SU-DHL-6 (cell line): ENCODE results near the gene CDK14.

Experiments
- H2AFZ ChIP-seq: fragments of 200-600 bp; sonication (generic); 2 replicates; pipeline ENCODE4 v1.6.1; 2014; ENCODE audit warnings: low read depth, mild to moderate bottlenecking, moderate library complexity, mixed read lengths, antibody characterized with exemption, low read length; ENCODE audit not compliant: severe bottlenecking
- H3F3A ChIP-seq: fragments of 200-600 bp; shearing (Covaris generic); 2 replicates; pipeline ENCODE4 v1.6.0; 2016; ENCODE audit warnings: antibody characterized with exemption, mild to moderate bottlenecking; ENCODE audit not compliant: insufficient read depth
- H3K27ac ChIP-seq: fragments of 200-600 bp; sonication (generic); 2 replicates; pipeline ENCODE4 v1.5.1; 2016; ENCODE audit warnings: low read depth, mild to moderate bottlenecking, low read length, moderate library complexity, mixed read lengths
- H3K27me3 ChIP-seq: fragments of 200-600 bp; sonication (generic), shearing (Covaris generic); 2 replicates; pipeline ENCODE4 v1.6.0; 2014; ENCODE audit warnings: mild to moderate bottlenecking, low read length
- H3K36me3 ChIP-seq: fragments of 200-600 bp; sonication (generic); 2 replicates; pipeline ENCODE4 v1.6.1; 2014; ENCODE audit warnings: mild to moderate bottlenecking, low read length, mixed read lengths
- H3K4me2 ChIP-seq: fragments of 300-600, 200-600 bp; shearing (Covaris generic), sonication (generic); 2 replicates; pipeline ENCODE4 v1.6.0; 2014; ENCODE audit warnings: low read length, low read depth, mild to moderate bottlenecking; ENCODE audit not compliant: poor library complexity, severe bottlenecking
- H3K4me3 ChIP-seq: fragments of 200-600 bp; sonication (generic); 2 replicates; pipeline ENCODE4 v1.5.1; 2014; ENCODE audit warnings: antibody characterized with exemption, low read length, mild to moderate bottlenecking, mixed read lengths; ENCODE audit not compliant: insufficient read depth, poor library complexity, severe bottlenecking
- H3K79me2 ChIP-seq: fragments of 200-600 bp; sonication (generic); 2 replicates; pipeline ENCODE4 v1.6.1; 2014; ENCODE audit warnings: mild to moderate bottlenecking, low read length, moderate library complexity; ENCODE audit not compliant: insufficient read depth
- H3K9ac ChIP-seq: fragments of 200-600 bp; sonication (generic); 2 replicates; pipeline ENCODE4 v1.7.0; 2014; ENCODE audit warnings: mild to moderate bottlenecking, low read length
- H3K9me2 ChIP-seq: fragments of 200-600 bp; sonication (generic); replicated peaks from 2 replicates; pipeline ENCODE4 v1.6.1; 2014; ENCODE audit warnings: low read length; ENCODE audit not compliant: insufficient read depth
- H3K9me3 ChIP-seq: fragments of 200-600 bp; sonication (generic); 2 replicates; pipeline ENCODE4 v1.6.1; 2014; ENCODE audit warnings: low read length, mixed read lengths; ENCODE audit not compliant: insufficient read depth
- H4K20me1 ChIP-seq: fragments of 200-600 bp; sonication (generic); 2 replicates; pipeline ENCODE4 v1.6.1; 2014; ENCODE audit warnings: low read depth, mild to moderate bottlenecking, antibody characterized with exemption, low read length, moderate library complexity, mixed read lengths
- EZH2phosphoT487 ChIP-seq: fragments of 200-600 bp; sonication (generic), shearing (Covaris generic); conservative IDR thresholded peaks from 2 replicates; pipeline ENCODE4 v1.6.1; 2018; ENCODE audit warnings: mild to moderate bottlenecking, antibody characterized with exemption, low read length, moderate library complexity, mixed read lengths
- TF ChIP-seq, protein P1 (sequence below): fragments of 200-600 bp; sonication (generic); IDR thresholded peaks from one replicate; pipeline ENCODE4 v1.5.1; 2017; ENCODE audit warnings: antibody characterized with exemption, mild to moderate bottlenecking, low read length, moderate library complexity; ENCODE audit not compliant: insufficient read depth, poor library complexity, severe bottlenecking

The CDK14 gene

DNA sequence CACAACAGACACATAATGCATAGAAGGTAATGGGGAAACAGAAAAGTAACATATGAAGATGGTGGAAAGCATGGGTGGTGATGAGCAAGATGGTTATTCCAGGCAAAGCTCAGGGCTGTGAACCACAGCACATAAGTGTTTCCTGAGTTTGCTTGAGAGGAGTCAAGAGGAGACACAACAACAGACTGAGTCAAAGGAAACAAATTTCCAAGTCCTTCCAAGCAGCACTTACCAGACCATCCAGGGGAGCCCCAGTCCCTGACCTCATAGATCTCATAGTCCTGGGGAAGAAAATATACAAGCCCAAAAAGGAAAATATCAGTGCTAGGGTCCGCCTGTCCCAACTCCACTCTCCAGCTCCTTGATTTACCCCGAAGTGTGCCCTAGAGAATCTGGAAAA lies 451.5 kb downstream of the CDK14 start:
- Histone ChIP-seq H4K20me1 (no peaks in the 10 kb centered on the region), H3K27me3 (no peaks in the 10 kb centered on the region), H3K27ac (no peak overlapping the region), H3K9ac (no peak overlapping the region), H3K9me3 (no peaks in the 10 kb centered on the region), H3K36me3 (peaks cover 31% of the 10 kb centered on the region), H3K9me2 (no peaks in the 10 kb centered on the region), H3K79me2 (no peaks in the 10 kb centered on the region; the same call in 1 of the 2 replicates), H3F3A (peaks cover 8% of the 10 kb centered on the region; the same call in 1 of the 2 replicates), H2AFZ (no peak overlapping the region), H3K4me3 (no peak overlapping the region), H3K4me2 (no peak overlapping the region)
- TF ChIP-seq, protein P1, sequence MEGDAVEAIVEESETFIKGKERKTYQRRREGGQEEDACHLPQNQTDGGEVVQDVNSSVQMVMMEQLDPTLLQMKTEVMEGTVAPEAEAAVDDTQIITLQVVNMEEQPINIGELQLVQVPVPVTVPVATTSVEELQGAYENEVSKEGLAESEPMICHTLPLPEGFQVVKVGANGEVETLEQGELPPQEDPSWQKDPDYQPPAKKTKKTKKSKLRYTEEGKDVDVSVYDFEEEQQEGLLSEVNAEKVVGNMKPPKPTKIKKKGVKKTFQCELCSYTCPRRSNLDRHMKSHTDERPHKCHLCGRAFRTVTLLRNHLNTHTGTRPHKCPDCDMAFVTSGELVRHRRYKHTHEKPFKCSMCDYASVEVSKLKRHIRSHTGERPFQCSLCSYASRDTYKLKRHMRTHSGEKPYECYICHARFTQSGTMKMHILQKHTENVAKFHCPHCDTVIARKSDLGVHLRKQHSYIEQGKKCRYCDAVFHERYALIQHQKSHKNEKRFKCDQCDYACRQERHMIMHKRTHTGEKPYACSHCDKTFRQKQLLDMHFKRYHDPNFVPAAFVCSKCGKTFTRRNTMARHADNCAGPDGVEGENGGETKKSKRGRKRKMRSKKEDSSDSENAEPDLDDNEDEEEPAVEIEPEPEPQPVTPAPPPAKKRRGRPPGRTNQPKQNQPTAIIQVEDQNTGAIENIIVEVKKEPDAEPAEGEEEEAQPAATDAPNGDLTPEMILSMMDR: no peak
- TF ChIP-seq EZH2phosphoT487: no peak

- peaks cover 46% of the 10 kb centered on the region for H3K36me3 ChIP-seq
- H3K27ac ChIP-seq: no peak overlapping the region
Observed at GRCh38 chr7:91050677-91051076, 454.6 kb downstream of the CDK14 start.

GRCh38 chr7:91051966-91052365 lies 455.8 kb downstream of the CDK14 start:
- Histone ChIP-seq H2AFZ (no peak overlapping the region), H3K36me3 (peaks cover 40% of the 10 kb centered on the region), H3K79me2 (no peaks in the 10 kb centered on the region; the same call in 1 of the 2 replicates), H3K27ac (no peak overlapping the region), H3K9me2 (no peaks in the 10 kb centered on the region), H3K9ac (no peak overlapping the region), H3F3A (no peaks in the 10 kb centered on the region; the same call in 1 of the 2 replicates), H3K4me2 (no peak overlapping the region), H3K4me3 (no peak overlapping the region), H3K27me3 (no peaks in the 10 kb centered on the region), H4K20me1 (no peaks in the 10 kb centered on the region), H3K9me3 (peaks cover 13% of the 10 kb centered on the region; the same call in 1 of the 2 replicates)
- TF ChIP-seq EZH2phosphoT487: no peak
- TF ChIP-seq, protein P1: no peak

More at GRCh38 chr7:91050677-91051076, 454.6 kb downstream of the CDK14 start:
- Histone ChIP-seq H3K9ac (no peak overlapping the region), H4K20me1 (no peaks in the 10 kb centered on the region), H3K4me2 (no peak overlapping the region), H3F3A (peaks cover 8% of the 10 kb centered on the region; the same call in 1 of the 2 replicates), H3K79me2 (no peaks in the 10 kb centered on the region; the same call in 1 of the 2 replicates), H3K9me3 (peaks cover 7% of the 10 kb centered on the region; the same call in 1 of the 2 replicates), H3K9me2 (no peaks in the 10 kb centered on the region), H3K27me3 (no peaks in the 10 kb centered on the region), H2AFZ (no peak overlapping the region), H3K4me3 (no peak overlapping the region)
- TF ChIP-seq, protein P1: no peak
- TF ChIP-seq EZH2phosphoT487: no peak
